Naive B cell (primary cell): ENCODE measurements around the gene OPCML. TPM values are rescaled to one million over a fixed set of nuclear protein-coding genes. Genes with fewer than 3 reads are reported as not detected.
A peak's percentile ranks its signal among the peaks of the same experiment; 100 is the strongest.

Experiments
- ATAC-seq, 2 donors: fragments of 150-1000 bp; cut with Tn5 transposase; 2 replicates each; pipeline ENCODE4 v1.10.0; 2021; ENCODE audit warnings: low read depth in 2 of 2, mild to moderate bottlenecking in 2 of 2, moderate library complexity in 2 of 2
- DNase-seq: peaks from one replicate; pipeline ENCODE4 v3.0.0; 2022
- H3K27ac Mint-ChIP-seq, 6 donors: one replicate each; pipeline ENCODE4 v1.8.0; 2020 to 2022; ENCODE audit warnings: mild to moderate bottlenecking in 6 of 6, mixed read lengths in 6 of 6, moderate library complexity in 5 of 6, inconsistent platforms in 2 of 6
- H3K27me3 Mint-ChIP-seq, 3 donors: one replicate each; pipeline ENCODE4 v1.8.0; 2021 to 2022; ENCODE audit warnings: mixed read lengths in 3 of 3, mild to moderate bottlenecking in 1 of 3
- H3K36me3 Mint-ChIP-seq, 2 donors: one replicate each; pipeline ENCODE4 v1.8.0; 2020 to 2022; ENCODE audit warnings: mixed read lengths in 2 of 2, inconsistent platforms in 1 of 2, mild to moderate bottlenecking in 1 of 2
- H3K4me1 Mint-ChIP-seq, 3 donors: one replicate each; pipeline ENCODE4 v1.8.0; 2020 to 2022; ENCODE audit warnings: mixed read lengths in 3 of 3, inconsistent platforms in 1 of 3, mild to moderate bottlenecking in 1 of 3, moderate library complexity in 1 of 3
- H3K4me3 Mint-ChIP-seq, 8 donors: one replicate each; pipeline ENCODE4 v1.8.0; 2020 to 2022; ENCODE audit warnings: mild to moderate bottlenecking in 8 of 8, mixed read lengths in 8 of 8, moderate library complexity in 8 of 8, inconsistent platforms in 2 of 8
- H3K9me3 Mint-ChIP-seq, 7 donors: one replicate each; pipeline ENCODE4 v1.8.0; 2020 to 2022; ENCODE audit warnings: mixed read lengths in 7 of 7, mild to moderate bottlenecking in 5 of 7, inconsistent platforms in 2 of 7, moderate library complexity in 1 of 7
- polyA plus RNA-seq, 6 donors: library from polyadenylated mRNA; unstranded; fragments of 300-500 nt; fragmentation: Illumina TruSeq; gene quantifications; one replicate each; pipeline ENCODE4 v1.2.3, GENCODE V29; 2021; ENCODE audit warnings: low read depth in 6 of 6

The OPCML gene
- polyA plus RNA-seq, 6 donors from 2014 or later: not detected

GRCh38 chr11:132788816-132789325 is 743.4 kb downstream of the OPCML start:
- Mint-ChIP-seq H3K27me3 (no peaks in the 10 kb centered on the region), H3K9me3 (peaks cover 0 to 6% (median 0%) of the 10 kb centered on the region in 7 donors), H3K4me1 (no peaks in the 10 kb centered on the region), H3K4me3 (no peak overlapping the region), H3K36me3 (no peaks in the 10 kb centered on the region), H3K27ac (no peak overlapping the region)
- ATAC-seq (no peak), DNase-seq (no peak)

GRCh38 chr11:132785878-132786277 is 746.4 kb downstream of the OPCML start:
- no peak overlapping the region for H3K4me3 Mint-ChIP-seq

GRCh38 chr11:132784441-132784840 is 747.9 kb downstream of the OPCML start:
- Mint-ChIP-seq H3K36me3 (no peaks in the 10 kb centered on the region), H3K27me3 (no peaks in the 10 kb centered on the region), H3K4me3 (no peak overlapping the region), H3K27ac (peak overlapping the region in 1 of 6 donors; percentile 64), H3K4me1 (no peaks in the 10 kb centered on the region), H3K9me3 (peaks cover 0 to 6% (median 0%) of the 10 kb centered on the region in 7 donors)
- DNase-seq (no peak), ATAC-seq (no peak)

More at GRCh38 chr11:132785878-132786277, 746.4 kb downstream of the OPCML start:
- H3K36me3 Mint-ChIP-seq: no peaks in the 10 kb centered on the region
- H3K4me1 Mint-ChIP-seq: no peaks in the 10 kb centered on the region
- peaks cover 0 to 6% (median 0%) of the 10 kb centered on the region in 7 donors for H3K9me3 Mint-ChIP-seq
- H3K27me3 Mint-ChIP-seq: no peaks in the 10 kb centered on the region
- H3K27ac Mint-ChIP-seq: no peak overlapping the region
- ATAC-seq: no peak
- DNase-seq: no peak

GRCh38 chr11:132782102-132782501 is 750.2 kb downstream of the OPCML start:
- Mint-ChIP-seq H3K4me1 (no peaks in the 10 kb centered on the region), H3K36me3 (no peaks in the 10 kb centered on the region), H3K9me3 (peaks cover 0 to 6% (median 0%) of the 10 kb centered on the region in 7 donors), H3K27ac (no peak overlapping the region), H3K27me3 (no peaks in the 10 kb centered on the region), H3K4me3 (no peak overlapping the region)
- DNase-seq (no peak), ATAC-seq (no peak)

- H3K27me3 Mint-ChIP-seq: no peaks in the 10 kb centered on the region
- no peaks in the 10 kb centered on the region for H3K36me3 Mint-ChIP-seq
- no peak for ATAC-seq
Measured at GRCh38 chr11:132780046-132780445, 752.3 kb downstream of the OPCML start.

GRCh38 chr11:132779497-132779896 is 752.8 kb downstream of the OPCML start:
- H3K36me3 Mint-ChIP-seq: no peaks in the 10 kb centered on the region
- no peaks in the 10 kb centered on the region for H3K27me3 Mint-ChIP-seq
- ATAC-seq: no peak
- H3K27ac Mint-ChIP-seq: no peak overlapping the region
- DNase-seq: no peak
- H3K4me3 Mint-ChIP-seq: no peak overlapping the region
- H3K9me3 Mint-ChIP-seq: peaks cover 0 to 3% (median 0%) of the 10 kb centered on the region in 7 donors
- no peaks in the 10 kb centered on the region for H3K4me1 Mint-ChIP-seq

More at GRCh38 chr11:132780046-132780445, 752.3 kb downstream of the OPCML start:
- no peak for DNase-seq
- Mint-ChIP-seq H3K9me3 (peaks cover 0 to 6% (median 0%) of the 10 kb centered on the region in 7 donors), H3K4me1 (no peaks in the 10 kb centered on the region), H3K27ac (no peak overlapping the region), H3K4me3 (no peak overlapping the region)

- Mint-ChIP-seq H3K27me3 (no peaks in the 10 kb centered on the region), H3K9me3 (peaks cover 0 to 3% (median 0%) of the 10 kb centered on the region in 7 donors), H3K27ac (peak overlapping the region in 1 of 6 donors; percentile 4), H3K4me1 (no peaks in the 10 kb centered on the region), H3K36me3 (no peaks in the 10 kb centered on the region), H3K4me3 (no peak overlapping the region)
- DNase-seq (no peak), ATAC-seq (no peak)
Measured at GRCh38 chr11:132777067-132777975, 755.0 kb downstream of the OPCML start.

- ATAC-seq: no peak
Measured at GRCh38 chr11:132773751-132774150, 758.5 kb downstream of the OPCML start.

GRCh38 chr11:132772703-132773545 is 759.4 kb downstream of the OPCML start:
- no peak for DNase-seq
- H3K4me3 Mint-ChIP-seq: no peak overlapping the region
- peaks cover 0 to 14% (median 6%) of the 10 kb centered on the region in 7 donors for H3K9me3 Mint-ChIP-seq
- ATAC-seq: no peak
- H3K36me3 Mint-ChIP-seq: no peaks in the 10 kb centered on the region
- no peak overlapping the region for H3K27ac Mint-ChIP-seq
- H3K27me3 Mint-ChIP-seq: no peaks in the 10 kb centered on the region
- H3K4me1 Mint-ChIP-seq: no peaks in the 10 kb centered on the region

More at GRCh38 chr11:132773751-132774150, 758.5 kb downstream of the OPCML start:
- Mint-ChIP-seq H3K4me1 (no peaks in the 10 kb centered on the region), H3K27ac (no peak overlapping the region), H3K27me3 (no peaks in the 10 kb centered on the region), H3K36me3 (no peaks in the 10 kb centered on the region), H3K4me3 (no peak overlapping the region), H3K9me3 (peaks cover 0 to 6% (median 4%) of the 10 kb centered on the region in 7 donors)
- DNase-seq: no peak

GRCh38 chr11:132771746-132772145 is 760.6 kb downstream of the OPCML start:
- DNase-seq: no peak
- Mint-ChIP-seq H3K4me3 (no peak overlapping the region), H3K9me3 (peaks cover 0 to 14% (median 6%) of the 10 kb centered on the region in 7 donors), H3K27ac (no peak overlapping the region), H3K36me3 (no peaks in the 10 kb centered on the region), H3K4me1 (no peaks in the 10 kb centered on the region), H3K27me3 (no peaks in the 10 kb centered on the region)
- ATAC-seq: no peak

- Mint-ChIP-seq H3K27me3 (no peaks in the 10 kb centered on the region), H3K27ac (no peak overlapping the region), H3K4me1 (no peaks in the 10 kb centered on the region), H3K9me3 (peaks cover 0 to 14% (median 6%) of the 10 kb centered on the region in 7 donors), H3K36me3 (no peaks in the 10 kb centered on the region), H3K4me3 (no peak overlapping the region)
- ATAC-seq: no peak
- no peak for DNase-seq
Measured at GRCh38 chr11:132770829-132771530, 761.3 kb downstream of the OPCML start.

GRCh38 chr11:132763503-132763902 is 768.8 kb downstream of the OPCML start:
- H3K9me3 Mint-ChIP-seq: peaks cover 7 to 20% (median 11%) of the 10 kb centered on the region in 7 donors
- H3K4me1 Mint-ChIP-seq: no peaks in the 10 kb centered on the region
- H3K36me3 Mint-ChIP-seq: no peaks in the 10 kb centered on the region
- H3K27me3 Mint-ChIP-seq: no peaks in the 10 kb centered on the region
- peak overlapping the region in 1 of 8 donors; percentile 4 for H3K4me3 Mint-ChIP-seq
- H3K27ac Mint-ChIP-seq: no peak overlapping the region
- ATAC-seq: no peak
- DNase-seq: no peak

- Mint-ChIP-seq H3K4me1 (peaks cover 0 to 3% (median 0%) of the 10 kb centered on the region in 3 donors), H3K4me3 (no peak overlapping the region), H3K36me3 (no peaks in the 10 kb centered on the region), H3K27ac (no peak overlapping the region), H3K9me3 (peaks cover 9 to 16% (median 12%) of the 10 kb centered on the region in 7 donors), H3K27me3 (no peaks in the 10 kb centered on the region)
- ATAC-seq: no peak
- DNase-seq: no peak
Measured at GRCh38 chr11:132755934-132756333, 776.4 kb downstream of the OPCML start.
